Mesenteric fat pad (tissue), 1 donor: Measurements from ENCODE around the gene GMPS. TPM values are rescaled to one million over a fixed set of nuclear protein-coding genes. Genes with fewer than 3 reads are reported as not detected.
"Not testable (repeated sequence)": the region's sequence is repeated elsewhere in the genome, so short reads cannot be mapped to it uniquely, and the experiment has no call there.

Experiments used
- DNase-seq: peaks from one replicate; pipeline ENCODE4 v3.0.0-alpha.2; 2020; ENCODE audit warnings: low spot score
- long read RNA-seq: library from polyadenylated mRNA; unstranded; transcript quantifications from one replicate; pipeline ENCODE4 v2.0.0, GENCODE V29; 2020
- total RNA-seq: library from RNA; stranded (reverse); fragmentation: NEBNext Ultra II Directional; extraction: Animal tissue kit (Norgen Biotek cat#: 25700); gene quantifications from one replicate; pipeline ENCODE4 v1.2.1, GENCODE V29; 2021
- donor health status: DM: yes; HTN: yes; CAD: no.

The GMPS gene
- total RNA-seq = 39.0 TPM
- long read RNA-seq, full-length matches to known transcripts = 102 of 128 reads
- long read RNA-seq, partial matches to known transcripts = 15 of 128 reads
- long read RNA-seq, other reads (novel, unspliced or antisense) = 11 of 128 reads

DNA sequence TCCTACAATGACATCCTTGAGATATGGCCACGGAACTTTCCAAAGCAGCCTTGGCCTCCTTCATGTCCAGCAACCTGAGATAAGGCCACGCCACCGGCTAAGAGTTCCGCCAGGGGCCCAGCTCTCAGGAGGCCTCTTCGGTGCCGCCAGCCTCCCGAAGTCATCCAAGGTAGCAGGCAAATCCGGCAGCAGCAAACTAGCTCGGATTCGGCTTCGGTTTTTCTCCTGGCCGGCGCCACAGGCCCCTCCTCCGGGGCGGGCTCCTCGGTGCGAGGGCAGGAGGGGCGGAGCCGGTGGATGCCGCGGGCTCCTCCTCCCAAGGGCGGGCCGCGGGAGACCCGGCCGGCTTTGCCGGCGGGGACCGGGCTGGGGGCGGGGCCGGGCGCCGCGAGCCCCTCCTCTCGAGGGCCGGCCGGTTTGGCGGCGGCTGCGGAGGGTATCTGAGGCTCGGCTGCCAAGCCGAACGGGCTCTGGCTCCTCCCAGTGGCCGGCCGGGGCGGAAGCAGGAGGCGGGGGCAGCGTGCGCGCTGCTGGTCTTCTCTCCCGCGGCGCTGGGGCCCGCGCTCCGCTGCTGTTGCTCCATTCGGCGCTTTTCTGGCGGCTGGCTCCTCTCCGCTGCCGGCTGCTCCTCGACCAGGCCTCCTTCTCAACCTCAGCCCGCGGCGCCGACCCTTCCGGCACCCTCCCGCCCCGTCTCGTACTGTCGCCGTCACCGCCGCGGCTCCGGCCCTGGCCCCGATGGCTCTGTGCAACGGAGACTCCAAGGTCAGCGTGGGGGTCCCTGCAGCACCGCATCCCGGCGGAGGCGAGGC lies at the start of gene GMPS:
TSS of gene GMPS (plus strand) at position 518 of the 812 bp plus-strand sequence. CDS start at position 739, 221 bp downstream.
- peak; percentile 98 for DNase-seq

DNA sequence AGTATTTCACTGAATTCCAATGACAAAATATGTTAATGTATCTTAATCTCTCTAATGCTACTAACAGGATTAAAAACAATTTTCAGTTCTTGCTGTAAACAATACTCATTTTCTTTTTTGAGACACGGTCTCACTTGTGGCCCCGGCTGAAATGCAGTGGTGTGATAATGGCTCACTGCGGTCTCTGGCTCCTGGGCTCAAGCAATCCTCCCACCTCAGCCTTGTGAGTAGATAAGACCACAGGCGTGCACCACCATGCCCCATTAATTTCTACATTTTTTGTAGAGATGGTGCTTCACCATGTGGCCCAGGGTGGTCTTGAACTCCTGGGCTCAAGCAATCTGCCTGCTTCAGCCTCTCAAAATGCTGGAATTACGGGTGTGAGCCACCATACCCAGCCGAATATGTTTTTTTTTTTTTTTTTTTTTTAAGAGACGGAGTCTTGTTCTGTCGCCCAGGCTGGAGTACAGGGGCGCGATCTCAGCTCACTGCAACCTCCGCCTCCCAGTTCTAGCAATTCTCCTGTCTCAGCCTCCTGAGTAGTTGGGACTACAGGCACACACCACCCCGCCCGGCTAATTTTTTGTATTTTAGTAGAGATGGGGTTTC lies 41.9 kb upstream of the GMPS start:
- not testable (repeated sequence) for DNase-seq

DNA sequence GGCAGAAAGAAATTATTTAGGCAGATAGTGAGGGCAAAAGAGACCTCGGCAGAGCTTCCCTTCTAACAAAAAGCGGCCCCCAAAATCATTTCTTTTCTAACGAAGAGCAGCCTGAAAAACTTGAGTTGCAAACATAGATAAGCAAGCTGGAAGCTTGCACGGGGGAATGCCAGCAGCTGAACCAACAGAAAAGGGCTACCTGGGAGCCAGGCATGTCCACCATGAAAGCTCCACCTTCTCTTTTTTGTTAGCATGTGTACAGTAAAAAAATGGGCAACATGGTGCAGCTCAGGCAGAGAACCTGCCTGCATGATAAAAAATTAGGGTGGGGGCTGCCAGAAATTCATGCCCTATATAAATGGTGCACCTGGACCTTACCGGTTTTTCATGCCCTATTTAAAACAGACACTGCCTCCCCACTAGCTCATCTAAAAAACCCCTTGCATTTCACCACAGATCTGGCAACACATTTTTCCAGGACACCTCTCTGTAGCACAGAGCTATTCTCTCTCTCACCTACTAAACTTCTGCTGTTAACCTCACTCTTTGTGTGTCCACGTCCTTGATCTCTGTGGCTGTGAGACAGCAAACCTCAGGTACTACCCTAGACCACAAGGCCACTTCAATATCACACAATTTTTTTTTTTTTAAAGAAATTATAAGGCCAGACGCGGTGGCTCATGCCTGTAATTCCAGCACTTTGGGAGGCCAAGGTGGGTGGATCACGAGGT lies 34.9 kb upstream of the GMPS start:
- DNase-seq = no peak

DNA sequence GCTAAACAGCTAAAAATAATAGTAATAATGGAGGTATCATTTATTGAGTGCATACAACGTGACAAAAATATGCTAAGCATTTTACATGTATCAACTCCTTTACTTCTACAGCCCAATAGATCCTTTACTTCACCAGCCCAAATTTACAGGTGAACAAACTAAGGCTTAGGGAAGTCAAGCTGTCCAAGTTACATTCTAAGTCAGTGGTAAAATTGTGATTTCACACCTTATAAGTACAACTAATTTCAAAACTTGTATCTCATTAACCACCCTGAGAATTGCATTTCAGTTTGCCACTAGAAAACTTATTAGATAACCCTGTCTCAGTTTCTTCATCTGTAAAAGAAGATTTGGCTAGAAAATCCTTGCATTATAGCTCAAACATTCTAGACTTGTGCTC lies 26.9 kb upstream of the GMPS start:
- DNase-seq = no peak

DNA sequence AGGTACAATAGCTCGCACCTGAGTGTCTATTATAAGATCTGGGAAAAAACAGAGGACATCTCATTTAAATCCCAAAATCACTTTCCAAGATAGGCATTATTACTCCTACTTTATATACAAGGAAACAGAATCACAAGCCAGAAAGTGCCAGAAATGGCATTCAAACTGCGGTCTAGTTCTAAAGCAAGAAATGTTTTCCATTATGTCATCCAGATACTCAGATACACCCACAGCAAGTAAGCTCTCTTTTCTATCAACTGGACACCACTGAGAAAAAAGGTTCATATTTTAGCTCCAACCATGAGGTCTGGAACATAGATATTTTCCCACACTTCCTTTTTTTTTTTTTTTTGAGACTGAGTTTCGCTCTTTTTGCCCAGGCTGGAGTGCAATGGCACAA lies 24.3 kb upstream of the GMPS start:
- no peak for DNase-seq

DNA sequence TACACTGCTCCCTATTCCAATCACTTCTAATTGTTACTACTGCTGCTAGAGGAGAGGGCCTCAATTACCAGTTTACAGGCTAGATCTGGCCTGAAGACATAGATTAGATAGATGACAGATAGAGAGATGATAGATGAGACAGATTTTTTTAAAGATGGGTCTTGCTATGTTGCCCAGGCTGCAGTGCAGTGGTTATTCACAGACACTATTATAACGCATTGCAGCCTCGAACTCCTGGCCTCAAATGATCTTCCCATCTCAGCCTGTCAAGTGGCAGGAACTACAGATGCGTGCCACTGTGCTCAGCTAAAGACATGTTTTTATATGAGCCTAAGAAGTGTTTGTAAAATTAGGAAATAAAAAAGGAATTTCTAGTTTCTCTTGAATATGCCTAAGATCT lies 22.5 kb upstream of the GMPS start:
- DNase-seq = no peak

DNA sequence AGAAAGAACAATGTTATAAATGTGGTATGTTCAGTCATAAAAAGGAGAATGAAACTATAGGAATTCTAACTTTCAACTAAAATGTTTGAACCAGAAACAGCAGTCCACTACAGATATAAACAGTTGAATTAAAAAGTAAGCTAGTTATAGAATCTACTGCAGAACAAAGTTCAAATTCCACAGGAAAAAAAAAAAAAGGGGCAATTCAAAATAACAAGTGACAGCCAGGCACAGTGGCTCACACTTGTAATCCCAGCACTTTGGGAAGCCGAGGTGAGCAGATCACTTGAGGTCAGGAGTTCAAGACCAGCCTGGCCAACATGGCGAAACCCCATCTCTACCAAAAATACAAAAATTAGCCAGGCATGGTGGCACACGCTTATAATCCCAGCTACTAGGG lies 21.0 kb upstream of the GMPS start:
- DNase-seq = not testable (repeated sequence)

DNA sequence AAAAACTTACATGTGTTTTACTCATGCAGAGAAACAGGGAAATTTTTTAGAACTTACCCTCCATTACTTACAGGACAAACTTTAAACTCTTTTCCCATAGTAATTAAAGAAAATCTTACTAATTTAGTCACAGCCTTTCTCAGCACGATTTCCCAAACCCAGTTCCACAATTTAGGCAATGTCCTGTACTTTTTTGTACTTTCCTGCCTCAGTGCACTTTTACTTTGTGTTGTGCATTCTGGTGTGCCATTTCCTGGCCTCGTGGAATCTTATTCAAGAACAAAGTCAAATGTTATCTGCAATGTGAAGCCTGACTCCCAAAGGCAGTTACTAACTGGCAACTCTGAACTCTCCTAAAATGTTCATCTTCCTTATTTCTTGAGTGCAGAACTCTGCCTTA lies 18.1 kb upstream of the GMPS start:
- DNase-seq = no peak

DNA sequence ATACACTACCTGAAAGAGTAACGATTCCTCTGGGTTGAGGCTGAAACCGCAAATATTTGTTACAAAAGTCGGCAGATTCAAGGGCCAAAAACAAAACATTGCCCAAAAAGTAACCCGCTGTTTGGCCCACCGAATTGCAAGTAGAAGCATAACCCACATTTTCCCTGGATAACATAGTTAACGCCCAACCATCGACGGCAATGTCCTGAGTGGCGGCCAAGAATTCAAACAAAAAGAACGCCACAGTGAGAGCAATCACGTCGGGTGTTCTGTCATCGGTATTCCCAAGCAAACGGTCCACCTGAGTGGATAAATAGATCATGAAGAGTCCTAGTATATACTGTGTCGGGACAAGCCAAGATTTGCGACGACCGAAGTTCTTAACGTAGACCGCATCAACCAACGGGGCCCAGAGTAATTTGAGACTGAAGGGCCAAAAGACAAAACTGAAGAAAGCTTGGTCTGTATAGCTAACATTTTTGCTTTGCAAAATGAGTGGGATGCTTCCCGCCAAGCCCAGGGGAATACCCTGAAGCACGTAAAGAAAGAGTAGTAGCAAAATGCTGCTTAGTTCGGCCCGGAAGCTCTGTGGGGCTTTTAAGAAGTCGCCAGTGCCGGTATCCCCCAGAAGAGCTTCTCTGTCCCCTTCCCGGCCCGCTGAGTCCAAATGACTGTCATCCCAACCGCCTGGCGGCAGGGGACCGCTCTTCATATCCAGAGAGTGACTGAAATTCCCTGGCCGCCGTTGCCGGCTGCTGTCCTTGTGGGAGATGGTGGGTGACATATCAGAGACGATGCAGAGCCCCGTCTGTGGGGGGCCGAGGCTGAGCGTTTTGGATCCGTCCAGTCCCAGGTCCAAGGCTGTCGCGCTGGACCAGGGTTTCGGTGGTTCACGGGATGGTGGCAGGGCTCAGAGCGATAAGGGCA lies 17.0 kb upstream of the GMPS start:
- DNase-seq = no peak

DNA sequence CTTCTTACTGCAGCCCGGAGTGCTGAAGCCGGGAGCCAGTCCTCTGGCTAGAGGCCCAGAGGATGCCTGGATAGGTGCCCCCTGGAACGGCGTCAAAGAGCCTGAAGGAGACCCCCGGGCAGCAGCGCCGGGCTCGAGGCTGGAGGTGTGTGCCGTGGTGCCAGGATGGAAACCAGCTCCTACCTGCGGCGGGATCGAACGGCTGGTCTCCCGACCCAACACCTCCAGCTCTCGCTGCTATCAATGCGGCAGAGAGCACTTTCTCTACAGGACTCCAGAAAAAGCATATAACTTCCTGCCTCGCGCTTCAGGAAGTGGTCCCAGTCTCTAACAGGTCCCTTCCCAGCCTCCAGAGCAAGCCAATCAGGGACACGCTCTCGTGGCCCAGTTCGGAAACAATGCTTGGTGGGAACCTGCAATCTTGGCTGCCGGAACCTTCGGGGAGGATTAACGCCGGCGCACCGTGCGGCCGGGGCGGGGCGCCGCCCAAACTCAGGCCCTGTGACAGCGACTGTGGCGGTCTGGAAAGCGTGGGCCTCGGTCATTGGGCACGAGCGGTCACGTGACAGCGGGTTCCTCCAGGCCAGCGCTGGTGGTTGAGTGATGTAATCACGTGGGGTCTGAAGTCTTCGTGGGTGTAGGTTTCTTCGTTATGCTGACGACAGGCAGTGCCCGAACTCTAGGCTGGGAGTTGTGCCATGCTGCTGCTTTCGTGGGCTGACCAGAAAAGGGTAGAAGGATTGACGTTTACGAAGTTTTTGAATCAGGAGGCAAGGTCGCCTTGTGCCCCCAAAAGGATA lies 16.1 kb upstream of the GMPS start, which contains the start of gene SLC33A1:
TSS of gene SLC33A1 (minus strand) at position 287 of the 800 bp plus-strand sequence. CDS start 430 bp downstream, outside the sequence.
- peak; percentile 100 for DNase-seq

DNA sequence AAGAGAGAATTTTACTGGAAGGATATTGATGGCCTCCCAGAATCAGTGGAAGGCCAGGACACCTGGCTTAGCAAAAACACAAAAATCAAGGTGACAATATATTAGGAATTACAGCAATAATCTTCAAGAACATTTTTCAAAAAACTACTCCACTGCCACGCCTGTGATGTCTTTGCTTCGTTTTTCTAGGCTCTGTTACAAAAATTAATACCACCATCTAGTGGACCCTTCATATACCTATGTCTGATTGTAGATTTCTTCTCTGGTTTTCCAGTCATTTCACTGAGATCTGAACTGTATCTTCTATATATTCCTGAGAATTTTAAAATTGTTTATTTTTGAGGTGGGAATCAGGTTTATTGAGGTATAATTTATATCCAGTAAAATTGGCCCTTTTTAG lies 10.6 kb upstream of the GMPS start:
- DNase-seq = no peak

DNA sequence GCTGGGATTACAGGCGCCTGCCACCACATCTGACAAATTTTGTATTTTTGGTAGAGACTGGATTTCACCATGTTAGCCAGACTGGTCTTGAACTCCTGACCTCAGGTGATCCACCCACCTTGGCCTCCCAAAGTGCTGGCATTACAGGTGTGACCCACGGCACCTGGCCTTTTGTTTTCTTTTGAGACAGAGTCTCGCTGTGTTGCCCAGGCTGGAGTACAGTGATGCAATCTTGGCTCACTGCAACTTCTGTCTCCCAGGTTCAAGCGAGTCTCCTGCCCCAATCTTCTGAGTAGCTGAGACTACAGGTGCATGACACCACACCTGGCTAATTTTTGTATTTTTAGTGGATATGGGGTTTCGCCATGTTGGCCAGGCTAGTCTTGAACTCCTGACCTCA lies 10.0 kb upstream of the GMPS start:
- DNase-seq = not testable (repeated sequence)

DNA sequence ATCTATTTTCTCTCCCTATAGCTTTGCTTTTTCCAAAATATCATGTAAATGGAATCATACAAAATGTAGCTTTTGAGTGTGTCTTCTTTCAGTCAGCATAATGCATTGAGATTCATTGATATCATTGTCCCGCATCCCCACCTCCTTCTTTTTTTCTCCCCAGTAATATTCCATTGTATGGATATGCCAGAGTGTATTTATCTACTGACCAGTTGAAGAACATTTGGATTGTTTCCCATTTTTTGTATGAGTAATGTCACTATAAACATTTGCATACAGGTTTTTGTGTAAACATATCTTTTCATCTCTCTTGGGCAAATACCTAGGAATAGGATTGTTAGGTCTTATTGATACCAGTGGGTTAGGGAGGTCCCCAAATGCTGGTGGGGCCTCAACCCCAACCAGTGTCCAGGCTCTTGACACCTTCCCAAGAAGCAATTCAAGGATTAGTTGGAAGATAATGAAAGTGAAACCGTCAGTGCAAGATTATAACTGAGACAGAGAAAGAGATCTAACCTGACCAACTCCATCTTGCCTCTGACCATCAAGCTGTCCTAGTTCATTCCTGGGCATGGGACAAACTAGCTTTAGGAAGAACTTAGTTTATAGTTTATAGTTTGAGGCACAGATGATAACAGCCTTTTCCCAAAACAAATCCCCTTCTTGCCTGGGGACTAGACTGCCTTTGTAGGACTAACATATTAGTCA lies 8.8 kb upstream of the GMPS start:
- no peak for DNase-seq

DNA sequence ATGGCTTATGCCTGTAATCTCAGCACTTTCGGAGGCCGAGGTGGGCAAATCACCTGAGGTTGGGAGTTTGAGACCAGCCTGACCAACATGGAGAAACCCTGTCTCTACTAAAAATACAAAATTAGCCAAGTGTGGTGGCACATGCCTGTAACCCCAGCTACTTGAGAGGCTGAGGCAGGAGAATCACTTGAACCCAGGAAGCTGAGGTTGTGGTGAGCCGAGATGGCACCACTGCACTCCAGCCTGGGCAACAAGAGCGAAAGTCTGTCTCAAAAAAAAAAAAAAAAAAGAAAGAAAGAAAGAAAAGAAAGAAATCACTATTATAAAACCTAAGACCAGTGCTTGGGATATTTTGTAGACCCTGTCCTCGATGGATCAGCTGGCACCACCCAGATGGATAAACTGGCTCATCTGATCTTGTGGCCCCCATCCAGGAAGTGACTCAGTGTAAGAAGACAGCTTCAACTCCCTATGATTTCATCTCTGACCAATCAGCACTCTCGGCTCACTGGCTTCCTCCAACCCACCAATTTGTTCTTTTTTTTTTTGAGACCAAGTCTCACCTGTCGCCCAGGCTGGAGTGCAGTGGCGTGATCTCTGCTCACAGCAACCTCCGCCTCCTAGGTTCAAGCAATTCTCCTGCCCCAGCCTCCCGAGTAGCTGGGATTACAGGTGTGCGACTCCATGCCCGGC lies 8.0 kb upstream of the GMPS start:
- DNase-seq = not testable (repeated sequence)

DNA sequence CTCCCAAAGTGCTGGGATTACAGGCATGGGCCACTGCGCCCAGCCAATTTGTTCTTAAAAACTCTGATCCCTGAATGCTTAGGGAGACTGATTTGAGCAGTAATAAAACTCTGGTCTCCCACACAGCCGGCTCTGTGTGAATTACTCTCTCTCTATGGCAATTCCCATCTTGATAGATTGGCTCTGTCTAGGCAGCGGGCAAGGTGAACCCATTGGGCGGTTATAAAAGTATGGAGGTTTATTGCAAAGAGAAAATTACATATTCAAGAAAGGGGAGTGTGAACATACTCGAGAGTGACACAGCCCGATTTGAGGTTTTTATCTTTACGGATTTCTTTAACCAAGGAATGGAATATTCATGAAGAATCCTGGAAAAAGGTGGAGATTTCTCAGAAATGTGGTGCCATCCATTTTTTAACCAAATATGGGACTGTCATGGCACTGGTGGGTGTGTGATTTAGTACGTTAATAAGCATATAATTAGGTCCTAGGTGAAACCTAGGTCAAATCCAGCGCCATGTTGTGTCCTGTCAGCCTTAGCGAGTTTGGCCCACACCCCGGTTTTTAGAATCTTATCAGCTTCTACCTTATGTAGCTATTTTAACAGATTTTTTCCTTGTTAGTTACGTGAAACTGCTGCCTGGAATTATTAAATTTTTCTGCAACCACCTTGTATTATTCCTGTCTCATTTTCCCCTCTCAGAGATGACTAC lies 7.2 kb upstream of the GMPS start:
- no peak for DNase-seq

DNA sequence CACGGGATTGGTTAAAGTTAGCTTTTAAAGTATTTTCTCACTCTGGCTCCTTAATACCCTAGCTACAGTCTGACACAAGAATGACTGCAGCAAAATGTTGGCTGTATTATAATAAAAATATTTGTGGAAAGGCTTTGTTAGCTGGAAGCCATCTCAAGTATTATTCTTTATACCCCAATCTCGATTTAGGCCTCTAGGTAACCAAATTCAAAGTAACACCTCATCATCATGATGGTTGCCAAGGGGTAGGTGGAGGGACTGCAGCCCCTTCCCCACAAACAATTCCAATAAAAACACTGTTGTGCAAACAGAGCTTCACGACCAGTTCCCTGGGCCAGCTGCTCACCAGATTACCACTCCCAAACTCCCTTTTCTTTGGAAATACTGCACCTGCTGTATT lies 759 bp upstream of the GMPS start:
- no peak for DNase-seq

DNA sequence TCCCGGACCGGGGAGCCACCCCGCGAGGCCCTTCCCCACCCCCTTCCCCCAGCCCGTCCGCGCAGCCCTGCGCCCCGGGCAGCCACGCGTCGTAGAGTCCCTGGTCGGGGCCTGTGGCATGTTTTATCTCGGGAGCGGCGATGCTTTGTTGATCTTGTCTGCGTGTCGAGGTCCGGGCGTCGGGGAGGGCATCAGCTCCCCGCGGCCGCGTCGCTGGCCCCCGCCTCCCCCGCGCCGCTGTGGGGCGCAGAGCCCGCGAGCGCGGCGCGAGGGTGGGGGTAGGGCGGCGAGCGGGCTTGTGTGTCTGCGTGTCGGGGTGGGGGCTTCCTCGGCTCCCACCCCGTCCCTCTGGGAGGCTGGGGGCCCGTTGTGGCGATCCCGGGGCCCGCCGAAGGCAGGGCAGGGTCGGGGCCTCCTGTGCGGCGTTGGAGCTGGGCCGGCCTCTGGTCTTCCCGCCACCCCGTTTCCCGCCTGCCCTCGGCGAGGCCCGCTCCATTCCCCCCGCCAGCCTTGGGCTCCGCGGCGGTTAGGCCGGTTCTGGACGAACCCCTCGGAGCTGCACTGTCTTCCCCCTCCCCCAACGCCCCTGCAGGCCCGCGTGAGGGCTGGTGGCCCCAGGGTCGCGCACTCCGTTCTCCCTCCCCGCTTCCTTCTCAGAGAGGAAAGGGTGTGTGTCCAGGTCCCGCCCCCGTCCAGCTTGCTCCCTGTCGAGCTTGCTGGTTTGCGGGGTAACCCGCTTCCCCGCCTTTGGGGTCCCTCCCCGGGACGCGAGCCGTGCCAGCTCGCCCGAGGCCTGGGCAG lies 695 bp downstream of the GMPS start:
- no peak for DNase-seq
